ENCODE results near the gene UPK3A.

UPK3A gene

GRCh38 chr22:45335021-45335818, 50.5 kb downstream of the UPK3A start:
- no peak for DNase-seq (ENCODE audit: low spot score)
- TF ChIP-seq CTCF (IDR thresholded peaks at IDR 0.05; ENCODE audit: extremely low read depth, missing control alignments) = no peak

GRCh38 chr22:45335854-45336522, 51.2 kb downstream of the UPK3A start:
- no peak for DNase-seq (ENCODE audit: low spot score)

GRCh38 chr22:45336971-45337431, 52.3 kb downstream of the UPK3A start:
- TF ChIP-seq CTCF (IDR thresholded peaks at IDR 0.05; ENCODE audit: extremely low read depth, missing control alignments) = no peak
- DNase-seq (ENCODE audit: low spot score) = no peak

More at GRCh38 chr22:45335854-45336522, 51.2 kb downstream of the UPK3A start:
- TF ChIP-seq CTCF (IDR thresholded peaks at IDR 0.05; ENCODE audit: extremely low read depth, missing control alignments) = no peak

GRCh38 chr22:45337536-45337935, 52.8 kb downstream of the UPK3A start:
- TF ChIP-seq CTCF (IDR thresholded peaks at IDR 0.05; ENCODE audit: extremely low read depth, missing control alignments) = no peak
- no peak for DNase-seq (ENCODE audit: low spot score)

- no peak for DNase-seq (ENCODE audit: low spot score)
- TF ChIP-seq CTCF (IDR thresholded peaks at IDR 0.05; ENCODE audit: extremely low read depth, missing control alignments) = no peak
These were observed 54.0 kb downstream of the UPK3A start for GRCh38 chr22:45338795-45339194.

- DNase-seq (ENCODE audit: low spot score) = no peak
- no peak for TF ChIP-seq CTCF (IDR thresholded peaks at IDR 0.05; ENCODE audit: extremely low read depth, missing control alignments)
These were observed 55.6 kb downstream of the UPK3A start for GRCh38 chr22:45340323-45340722.

GRCh38 chr22:45341498-45341897, 56.7 kb downstream of the UPK3A start:
- DNase-seq (ENCODE audit: low spot score) = no peak

More at GRCh38 chr22:45341498-45341897, 56.7 kb downstream of the UPK3A start:
- TF ChIP-seq CTCF (IDR thresholded peaks at IDR 0.05; ENCODE audit: extremely low read depth, missing control alignments) = no peak
